ENCODE data around the gene NTPCR. TPM values are rescaled to one million over a fixed set of nuclear protein-coding genes. Genes with fewer than 3 reads are reported as not detected.

NTPCR gene
- total RNA-seq, 1 donor from 2014 or later: 47.6 TPM

DNA sequence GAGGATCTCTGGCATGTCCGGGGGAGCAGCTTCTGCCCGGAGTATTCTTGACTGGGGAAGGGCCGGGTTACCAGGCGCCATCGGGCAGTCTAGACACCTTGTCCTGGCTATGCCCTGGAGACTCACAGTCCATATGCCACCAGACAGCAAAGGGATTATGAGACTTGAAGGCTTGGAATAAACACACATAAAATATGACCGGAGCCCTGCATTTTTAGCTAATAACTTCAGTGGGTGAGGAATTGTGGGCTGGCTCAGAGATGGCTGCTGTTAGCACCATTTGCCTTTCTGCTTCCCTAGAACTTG, 15.5 kb downstream of the NTPCR start:
- intact Hi-C loops (cut with micrococcal nuclease): no loop called here
- peaks cover 81% of the 10 kb centered on the region for H3K4me1 ChIP-seq
- TF ChIP-seq, protein P1, sequence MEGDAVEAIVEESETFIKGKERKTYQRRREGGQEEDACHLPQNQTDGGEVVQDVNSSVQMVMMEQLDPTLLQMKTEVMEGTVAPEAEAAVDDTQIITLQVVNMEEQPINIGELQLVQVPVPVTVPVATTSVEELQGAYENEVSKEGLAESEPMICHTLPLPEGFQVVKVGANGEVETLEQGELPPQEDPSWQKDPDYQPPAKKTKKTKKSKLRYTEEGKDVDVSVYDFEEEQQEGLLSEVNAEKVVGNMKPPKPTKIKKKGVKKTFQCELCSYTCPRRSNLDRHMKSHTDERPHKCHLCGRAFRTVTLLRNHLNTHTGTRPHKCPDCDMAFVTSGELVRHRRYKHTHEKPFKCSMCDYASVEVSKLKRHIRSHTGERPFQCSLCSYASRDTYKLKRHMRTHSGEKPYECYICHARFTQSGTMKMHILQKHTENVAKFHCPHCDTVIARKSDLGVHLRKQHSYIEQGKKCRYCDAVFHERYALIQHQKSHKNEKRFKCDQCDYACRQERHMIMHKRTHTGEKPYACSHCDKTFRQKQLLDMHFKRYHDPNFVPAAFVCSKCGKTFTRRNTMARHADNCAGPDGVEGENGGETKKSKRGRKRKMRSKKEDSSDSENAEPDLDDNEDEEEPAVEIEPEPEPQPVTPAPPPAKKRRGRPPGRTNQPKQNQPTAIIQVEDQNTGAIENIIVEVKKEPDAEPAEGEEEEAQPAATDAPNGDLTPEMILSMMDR (IDR thresholded peaks at IDR 0.05; ENCODE audit: borderline replicate concordance): no peak

DNA sequence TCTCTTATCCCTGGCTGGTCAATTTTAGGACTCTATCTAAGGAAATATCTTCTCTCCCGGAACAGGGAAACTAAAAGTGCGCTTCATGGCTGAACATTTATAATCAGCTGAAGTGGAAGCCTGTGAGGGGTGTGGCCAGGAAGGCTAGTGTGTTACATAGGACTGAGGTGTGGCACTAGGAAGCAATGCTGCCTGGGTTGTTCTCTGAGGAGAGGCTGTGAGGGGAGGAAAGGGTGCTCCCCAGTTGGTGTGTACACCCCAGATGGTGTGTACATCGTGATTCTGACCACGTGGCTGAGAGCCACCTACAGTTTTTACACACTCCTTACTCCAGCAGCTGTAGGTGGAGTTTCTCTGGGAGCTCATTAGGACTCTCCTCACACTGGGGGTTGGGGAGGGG, 16.3 kb downstream of the NTPCR start:
- Histone ChIP-seq H3K4me1 (peaks cover 82% of the 10 kb centered on the region), H3K4me3 (no peak overlapping the region), H3K27me3 (ENCODE audit: low read depth) (no peaks in the 10 kb centered on the region), H3K9me3 (replicated peaks) (no peaks in the 10 kb centered on the region), H3K27ac (replicated peaks) (peak overlapping the region; percentile 54), H3K36me3 (peaks cover 15% of the 10 kb centered on the region)
- intact Hi-C loops (cut with micrococcal nuclease): no loop called here
- TF ChIP-seq, protein P1 (IDR thresholded peaks at IDR 0.05; ENCODE audit: borderline replicate concordance): no peak
- DNase-seq: no peak

More for the DNA sequence above, 15.5 kb downstream of the NTPCR start:
- no peaks in the 10 kb centered on the region for H3K27me3 ChIP-seq (ENCODE audit: low read depth)
- DNase-seq: no peak
- peak overlapping the region; percentile 54 for H3K27ac ChIP-seq (replicated peaks)
- no peak overlapping the region for H3K4me3 ChIP-seq
- H3K9me3 ChIP-seq (replicated peaks): no peaks in the 10 kb centered on the region
- H3K36me3 ChIP-seq: peaks cover 7% of the 10 kb centered on the region

DNA sequence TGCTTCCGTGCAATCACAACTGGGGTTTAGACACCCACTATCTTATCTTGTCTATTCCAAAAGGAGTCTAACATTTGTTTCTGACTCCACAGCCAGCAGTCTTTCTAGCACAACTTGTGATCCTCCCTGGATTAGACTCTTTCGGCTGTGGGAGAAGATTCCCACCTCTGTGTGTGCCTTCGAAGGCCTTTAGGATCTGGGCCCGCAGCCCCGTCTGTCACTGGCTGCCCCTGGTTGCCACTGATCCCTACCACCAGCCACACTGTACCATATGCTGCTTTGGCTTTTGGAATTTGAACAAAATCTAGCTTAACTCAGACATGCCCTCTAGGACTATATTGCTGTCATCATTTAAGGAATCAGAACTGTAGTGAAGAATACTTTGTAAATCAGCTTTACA, 18.0 kb downstream of the NTPCR start:
- intact Hi-C loops (cut with micrococcal nuclease): no loop called here

DNA sequence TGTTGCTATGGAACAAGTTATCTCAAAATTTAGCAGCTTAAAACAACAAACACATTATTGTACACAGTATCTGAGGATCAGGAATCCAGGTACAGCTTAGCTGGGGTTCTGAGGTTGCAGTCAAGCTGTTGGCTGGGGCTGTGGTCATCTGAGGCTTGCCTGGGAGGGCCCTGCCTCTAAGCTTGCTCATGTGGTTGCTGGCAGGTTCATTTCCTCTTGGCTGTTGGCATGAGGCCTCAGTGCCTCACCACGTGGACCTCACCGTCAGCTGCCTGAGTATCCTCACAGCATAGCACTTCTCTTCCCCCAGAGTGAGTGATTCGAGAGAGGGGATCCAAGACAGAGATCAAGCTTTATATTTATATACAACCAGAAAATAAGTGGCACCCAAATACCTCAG, 18.6 kb downstream of the NTPCR start:
- Histone ChIP-seq H3K27me3 (ENCODE audit: low read depth) (no peaks in the 10 kb centered on the region), H3K4me3 (no peak overlapping the region), H3K27ac (replicated peaks) (peak overlapping the region; percentile 43), H3K9me3 (replicated peaks) (peaks cover 12% of the 10 kb centered on the region), H3K36me3 (peaks cover 38% of the 10 kb centered on the region), H3K4me1 (peaks cover 63% of the 10 kb centered on the region)
- intact Hi-C loops (cut with micrococcal nuclease): no loop called here
- TF ChIP-seq, protein P1 (IDR thresholded peaks at IDR 0.05; ENCODE audit: borderline replicate concordance): no peak
- DNase-seq: peak; percentile 61

More for the DNA sequence above, 18.0 kb downstream of the NTPCR start:
- H3K27ac ChIP-seq (replicated peaks): peak overlapping the region; percentile 43
- peaks cover 33% of the 10 kb centered on the region for H3K36me3 ChIP-seq
- DNase-seq: no peak
- H3K4me3 ChIP-seq: no peak overlapping the region
- TF ChIP-seq, protein P1 (IDR thresholded peaks at IDR 0.05; ENCODE audit: borderline replicate concordance): no peak
- no peaks in the 10 kb centered on the region for H3K27me3 ChIP-seq (ENCODE audit: low read depth)
- peaks cover 6% of the 10 kb centered on the region for H3K9me3 ChIP-seq (replicated peaks)
- peaks cover 68% of the 10 kb centered on the region for H3K4me1 ChIP-seq

DNA sequence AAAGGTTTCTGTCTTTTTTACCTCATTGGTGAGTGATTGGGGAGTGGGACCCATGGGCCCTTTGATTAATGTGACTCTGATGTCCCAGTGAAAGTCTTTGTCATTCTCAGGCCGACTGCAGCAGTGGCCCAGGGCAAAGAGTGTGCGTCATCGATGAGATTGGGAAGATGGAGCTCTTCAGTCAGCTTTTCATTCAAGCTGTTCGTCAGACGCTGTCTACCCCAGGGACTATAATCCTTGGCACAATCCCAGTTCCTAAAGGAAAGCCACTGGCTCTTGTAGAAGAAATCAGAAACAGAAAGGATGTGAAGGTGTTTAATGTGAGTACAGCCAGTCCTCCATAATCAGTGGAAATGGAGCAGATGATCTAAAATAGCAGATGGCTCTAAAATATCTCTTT, 19.4 kb downstream of the NTPCR start:
- Histone ChIP-seq H3K27me3 (ENCODE audit: low read depth) (no peaks in the 10 kb centered on the region), H3K9me3 (replicated peaks) (peaks cover 16% of the 10 kb centered on the region), H3K27ac (replicated peaks) (peak overlapping the region; percentile 43), H3K4me3 (no peak overlapping the region), H3K36me3 (peaks cover 43% of the 10 kb centered on the region), H3K4me1 (peaks cover 59% of the 10 kb centered on the region)
- no peak for DNase-seq
- intact Hi-C loops (cut with micrococcal nuclease): no loop called here
- TF ChIP-seq, protein P1 (IDR thresholded peaks at IDR 0.05; ENCODE audit: borderline replicate concordance): no peak

DNA sequence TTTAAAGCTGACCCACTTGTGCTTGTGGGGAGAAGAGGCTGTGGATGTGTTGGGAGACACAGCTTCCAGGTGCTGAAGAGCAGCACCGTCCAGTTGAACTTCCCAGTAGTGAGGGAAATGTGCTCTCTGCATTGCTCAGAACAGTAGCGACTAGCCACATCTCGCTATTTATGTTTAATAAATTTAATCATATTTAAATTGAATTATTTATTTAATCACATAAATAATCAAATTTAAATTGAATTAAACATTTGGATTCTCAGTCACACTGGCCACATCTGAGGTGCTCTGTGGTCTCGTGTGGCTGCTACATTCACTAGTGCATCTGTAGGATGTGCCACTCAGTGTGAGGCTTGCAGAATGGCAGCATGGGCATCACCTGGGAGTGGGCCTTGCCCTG, 20.1 kb downstream of the NTPCR start:
- TF ChIP-seq, protein P1 (IDR thresholded peaks at IDR 0.05; ENCODE audit: borderline replicate concordance): no peak
- DNase-seq: no peak
- no peak overlapping the region for H3K27ac ChIP-seq (replicated peaks)
- no peak overlapping the region for H3K4me3 ChIP-seq
- intact Hi-C loops (cut with micrococcal nuclease): no loop called here
- H3K9me3 ChIP-seq (replicated peaks): peaks cover 16% of the 10 kb centered on the region
- H3K36me3 ChIP-seq: peaks cover 44% of the 10 kb centered on the region
- H3K4me1 ChIP-seq: peaks cover 57% of the 10 kb centered on the region
- no peaks in the 10 kb centered on the region for H3K27me3 ChIP-seq (ENCODE audit: low read depth)
